ENCODE data around the gene UBE4B. TPM values are rescaled to one million over a fixed set of nuclear protein-coding genes. Genes with fewer than 3 reads are reported as not detected.

UBE4B gene
- total RNA-seq, 1 experiment from 2014 or later, result 40.3 TPM

DNA sequence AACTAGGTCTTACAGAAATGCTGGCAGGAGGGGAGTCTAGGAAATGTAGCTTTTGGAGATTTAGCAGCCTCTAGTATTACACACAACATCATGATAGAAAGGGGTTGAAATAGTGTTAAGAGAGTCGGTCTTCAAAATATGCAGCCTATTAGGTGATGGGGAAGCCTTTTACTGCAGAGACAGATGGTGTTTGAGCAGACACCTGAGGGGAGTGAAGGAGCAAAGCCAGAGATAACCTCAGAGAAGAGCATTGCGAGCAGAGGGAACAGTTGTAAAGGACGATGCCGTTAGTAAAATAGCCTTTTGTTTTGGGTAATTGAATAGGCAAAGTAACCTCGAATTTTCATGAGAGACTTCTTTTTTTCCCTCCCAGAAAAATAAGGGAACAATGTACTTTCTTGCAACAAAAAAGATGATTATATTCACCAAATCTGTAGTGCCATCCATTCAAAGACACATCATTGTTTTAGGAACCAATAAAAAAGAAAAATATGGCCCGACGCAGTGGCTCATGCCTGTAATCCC is 111.3 kb downstream of the UBE4B start:
- H3K4me3 ChIP-seq (ENCODE audit: low read depth, low read length), result no peak overlapping the region
- H3K27me3 Mint-ChIP-seq (ENCODE audit: insufficient read depth, unreplicated experiment), result no peaks in the 10 kb centered on the region
- BruUV-seq (replicated peaks), result no TSS peak
- H3K36me3 ChIP-seq (ENCODE audit: control insufficient read depth, insufficient read depth, low read length), result no peaks in the 10 kb centered on the region; the same call in 1 of the 2 replicates
- H3K27ac Mint-ChIP-seq (ENCODE audit: unreplicated experiment), result no peak overlapping the region
- DNase-seq, result no peak
- no peaks in the 10 kb centered on the region for H3K4me1 ChIP-seq
- intact Hi-C loops (cut with micrococcal nuclease; ENCODE audit: unreplicated experiment), result no loop called here
- no peaks in the 10 kb centered on the region for H3K27me3 ChIP-seq (replicated peaks; ENCODE audit: control insufficient read depth, insufficient read depth, low read length)
- H3K9me3 ChIP-seq, result no peaks in the 10 kb centered on the region
- TF ChIP-seq CTCF (IDR thresholded peaks at IDR 0.05; ENCODE audit: insufficient read depth in 1 of 2, low read depth in 1 of 2, low read length in 1 of 2, severe bottlenecking in 1 of 2, unreplicated experiment in 1 of 2), result no peak
- H3K4me1 Mint-ChIP-seq (ENCODE audit: low read depth, unreplicated experiment), result no peaks in the 10 kb centered on the region
- H3K36me3 Mint-ChIP-seq (ENCODE audit: insufficient read depth, unreplicated experiment), result peaks cover 9% of the 10 kb centered on the region
- ChIA-PET CTCF (no interaction called here), POLR2A (no interaction called here)
- H3K9me3 Mint-ChIP-seq (ENCODE audit: unreplicated experiment), result no peaks in the 10 kb centered on the region
- no peak overlapping the region for H3K4me3 Mint-ChIP-seq (ENCODE audit: unreplicated experiment)

GRCh38 chr1:10146391-10146790 is 113.6 kb downstream of the UBE4B start:
- POLR2A ChIA-PET, result interaction anchor here (1.1 kb wide), 1 partner anchor 63 kb away, joined by 3 read pairs; no protein-coding TSS in a partner anchor
- BruUV-seq (replicated peaks), result no TSS peak
- Histone ChIP-seq H3K27me3 (replicated peaks; ENCODE audit: control insufficient read depth, insufficient read depth, low read length) (no peaks in the 10 kb centered on the region), H3K4me3 (ENCODE audit: low read depth, low read length) (no peak overlapping the region), H3K4me1 (no peaks in the 10 kb centered on the region), H3K9me3 (no peaks in the 10 kb centered on the region), H3K36me3 (ENCODE audit: control insufficient read depth, insufficient read depth, low read length) (no peaks in the 10 kb centered on the region; the same call in 1 of the 2 replicates)
- DNase-seq, result peak; percentile 22 to 36
- Mint-ChIP-seq H3K4me3 (ENCODE audit: unreplicated experiment) (no peak overlapping the region), H3K27ac (ENCODE audit: unreplicated experiment) (no peak overlapping the region), H3K9me3 (ENCODE audit: unreplicated experiment) (no peaks in the 10 kb centered on the region), H3K27me3 (ENCODE audit: insufficient read depth, unreplicated experiment) (no peaks in the 10 kb centered on the region), H3K36me3 (ENCODE audit: insufficient read depth, unreplicated experiment) (peaks cover 19% of the 10 kb centered on the region), H3K4me1 (ENCODE audit: low read depth, unreplicated experiment) (no peaks in the 10 kb centered on the region)
- intact Hi-C loops (cut with micrococcal nuclease; ENCODE audit: unreplicated experiment), result no loop called here
- CTCF ChIA-PET, result no interaction called here
- no peak for TF ChIP-seq CTCF (IDR thresholded peaks at IDR 0.05; ENCODE audit: insufficient read depth in 1 of 2, low read depth in 1 of 2, low read length in 1 of 2, severe bottlenecking in 1 of 2, unreplicated experiment in 1 of 2)

GRCh38 chr1:10149231-10149630 is 116.5 kb downstream of the UBE4B start:
- Mint-ChIP-seq H3K27me3 (ENCODE audit: insufficient read depth, unreplicated experiment) (no peaks in the 10 kb centered on the region), H3K9me3 (ENCODE audit: unreplicated experiment) (no peaks in the 10 kb centered on the region), H3K4me3 (ENCODE audit: unreplicated experiment) (no peak overlapping the region), H3K27ac (ENCODE audit: unreplicated experiment) (no peak overlapping the region), H3K4me1 (ENCODE audit: low read depth, unreplicated experiment) (no peaks in the 10 kb centered on the region), H3K36me3 (ENCODE audit: insufficient read depth, unreplicated experiment) (peaks cover 10% of the 10 kb centered on the region)
- DNase-seq, result no peak
- BruUV-seq (replicated peaks), result no TSS peak
- no peaks in the 10 kb centered on the region for H3K4me1 ChIP-seq
- H3K27me3 ChIP-seq (replicated peaks; ENCODE audit: control insufficient read depth, insufficient read depth, low read length), result no peaks in the 10 kb centered on the region
- POLR2A ChIA-PET, result no interaction called here
- CTCF ChIA-PET, result no interaction called here
- H3K36me3 ChIP-seq (ENCODE audit: control insufficient read depth, insufficient read depth, low read length), result no peaks in the 10 kb centered on the region
- no peaks in the 10 kb centered on the region for H3K9me3 ChIP-seq
- intact Hi-C loops (cut with micrococcal nuclease; ENCODE audit: unreplicated experiment), result no loop called here
- no peak for TF ChIP-seq CTCF (IDR thresholded peaks at IDR 0.05; ENCODE audit: insufficient read depth in 1 of 2, low read depth in 1 of 2, low read length in 1 of 2, severe bottlenecking in 1 of 2, unreplicated experiment in 1 of 2)
- H3K4me3 ChIP-seq (ENCODE audit: low read depth, low read length), result no peak overlapping the region

Data from Caco-2 (cell line).